HCT116 (cell line): ENCODE data around the gene PLEKHH2. TPM values are rescaled to one million over a fixed set of nuclear protein-coding genes. Genes with fewer than 3 reads are reported as not detected.

Experiments used
- ATAC-seq: fragments of 200-7000 bp; cut with Tn5 transposase; 2 replicates; pipeline ENCODE4 v1.9.1; 2020; ENCODE audit warnings: mild to moderate bottlenecking, moderate library complexity
- BruUV-seq: library from RNA; stranded (reverse); fragments of 400-500 nt; replicated peaks from 2 replicates; lab custom pipeline; 2021; lab: Mats Ljungman, UMichigan
- CTCF ChIA-PET: fragments of 300-600 bp; sonication (Branson Sonifier 250); formaldehyde crosslinking; loops from one replicate; lab custom pipeline; 2021; ENCODE audit warnings: antibody characterized with exemption; lab: Charles Lee
- POLR2A ChIA-PET: fragments of 300-600, 350-600 bp; sonication (Branson Sonifier 250); formaldehyde crosslinking; loops from one replicate; lab custom pipeline; 2021; ENCODE audit warnings: antibody characterized with exemption; lab: Charles Lee
- RAD21 ChIA-PET, 2 experiments: fragments of 300-600 bp; sonication (Branson Sonifier 250); formaldehyde crosslinking; loops; one replicate each; lab custom pipeline; 2023; ENCODE audit warnings: low total read pairs in 2 of 2; ENCODE audit not compliant: uncharacterized antibody in 2 of 2, unreplicated experiment in 2 of 2, low non-redundant PET in 1 of 2; lab: Charles Lee
- DNase-seq: peaks from one replicate; pipeline ENCODE4 v3.0.0-alpha.2; 2010; ENCODE audit warnings: low read depth, low spot score
- H2AFZ ChIP-seq: fragments of 200-600 bp; shearing (Covaris generic), sonication (generic); 2 replicates; pipeline ENCODE4 v1.6.1; 2017; ENCODE audit warnings: low read depth, mixed run types, mixed read lengths, antibody characterized with exemption, low read length; ENCODE audit not compliant: poor library complexity, severe bottlenecking
- H3K27ac ChIP-seq: 2 replicates; pipeline ENCODE4 v1.5.1; 2012; ENCODE audit warnings: low read depth, low read length
- H3K27me3 ChIP-seq: fragments of 200-600 bp; sonication (generic); 2 replicates; pipeline ENCODE4 v1.6.1; 2016; ENCODE audit warnings: mixed run types, low read length, mixed read lengths; ENCODE audit not compliant: insufficient read depth
- H3K36me3 ChIP-seq, 2 experiments: fragments of 200-500 bp in 1 of 2; fragments of 200-600 bp in 1 of 2; sonication (Bioruptor generic) in 1 of 2; sonication (generic) in 1 of 2; 2 replicates each; pipeline versions ENCODE4 v1.5.1 to v1.6.1; 2014 to 2016; ENCODE audit warnings: low read length in 2 of 2, inconsistent platforms in 1 of 2, mixed read lengths in 1 of 2, mixed run types in 1 of 2; ENCODE audit not compliant: insufficient read depth in 2 of 2, control insufficient read depth in 1 of 2
- H3K4me1 ChIP-seq, 2 experiments: fragments of 200-600 bp in 1 of 2; sonication (generic) in 1 of 2; 2 replicates each; pipeline versions ENCODE4 v1.5.1 to v1.6.1; 2012 to 2017; ENCODE audit warnings: low read length in 2 of 2, inconsistent platforms in 1 of 2, mild to moderate bottlenecking in 1 of 2, mixed read lengths in 1 of 2, mixed run types in 1 of 2, moderate library complexity in 1 of 2; ENCODE audit not compliant: insufficient read depth in 2 of 2, control insufficient read depth in 1 of 2
- H3K4me2 ChIP-seq: fragments of 200-600 bp; sonication (generic); 2 replicates; pipeline ENCODE4 v1.6.1; 2017; ENCODE audit warnings: mixed run types, low read length, mixed read lengths
- H3K4me3 ChIP-seq, 2 experiments: fragments of 200-600 bp in 1 of 2; sonication (generic) in 1 of 2; replicated peaks in 1 of 2; 2 replicates each; pipeline ENCODE4 v1.5.1; 2011 to 2016; ENCODE audit warnings: low read length in 2 of 2, control low read depth in 1 of 2, low read depth in 1 of 2, mild to moderate bottlenecking in 1 of 2, mixed read lengths in 1 of 2, mixed run types in 1 of 2
- H3K79me2 ChIP-seq: fragments of 200-600 bp; sonication (generic); 2 replicates; pipeline ENCODE4 v1.6.1; 2017; ENCODE audit warnings: mild to moderate bottlenecking, mixed run types, low read length, moderate library complexity, mixed read lengths; ENCODE audit not compliant: insufficient read depth
- H3K9ac ChIP-seq: fragments of 200-600 bp; sonication (generic); 2 replicates; pipeline ENCODE4 v1.6.1; 2016; ENCODE audit warnings: low read length, mixed read lengths
- H3K9me2 ChIP-seq: fragments of 200-600 bp; sonication (generic), shearing (Covaris generic); 2 replicates; pipeline ENCODE4 v1.6.1; 2017; ENCODE audit warnings: mixed run types, mild to moderate bottlenecking, moderate library complexity; ENCODE audit not compliant: insufficient read depth
- H3K9me3 ChIP-seq, 2 experiments: fragments of 200-500 bp in 1 of 2; fragments of 200-600 bp in 1 of 2; sonication (Bioruptor generic) in 1 of 2; sonication (generic) in 1 of 2; 2 replicates each; pipeline ENCODE4 v1.6.1; 2014 to 2017; ENCODE audit warnings: low read length in 2 of 2, mixed read lengths in 2 of 2, inconsistent platforms in 1 of 2, low read depth in 1 of 2, mild to moderate bottlenecking in 1 of 2, mixed run types in 1 of 2, moderate library complexity in 1 of 2; ENCODE audit not compliant: control insufficient read depth in 1 of 2, insufficient read depth in 1 of 2
- H4K20me1 ChIP-seq: fragments of 200-600 bp; sonication (generic), shearing (Covaris generic); 2 replicates; pipeline ENCODE4 v1.6.1; 2017; ENCODE audit warnings: mixed run types, mild to moderate bottlenecking, moderate library complexity; ENCODE audit not compliant: insufficient read depth
- ATF3 ChIP-seq: IDR thresholded peaks from 2 replicates; pipeline ENCODE4 v1.6.1; 2012
- CBX3 ChIP-seq: IDR thresholded peaks from 2 replicates; pipeline ENCODE4 v1.6.1; 2012; ENCODE audit warnings: low read depth
- CEBPB ChIP-seq: IDR thresholded peaks from 2 replicates; pipeline ENCODE4 v1.6.1; 2012; ENCODE audit warnings: low read depth
- EGR1 ChIP-seq: IDR thresholded peaks from 2 replicates; pipeline ENCODE4 v1.6.1; 2012; ENCODE audit warnings: low read depth
- ELF1 ChIP-seq: IDR thresholded peaks from 2 replicates; pipeline ENCODE4 v1.6.1; 2012; ENCODE audit warnings: low read depth, borderline replicate concordance
- EZH2 ChIP-seq: fragments of 200-600 bp; sonication (generic); IDR thresholded peaks from 2 replicates; pipeline ENCODE4 v1.6.1; 2017; ENCODE audit warnings: antibody characterized with exemption, mixed run types
- EZH2phosphoT487 ChIP-seq: fragments of 200-600 bp; IDR thresholded peaks from 2 replicates; pipeline ENCODE4 v1.6.1; 2018; ENCODE audit warnings: antibody characterized with exemption, borderline replicate concordance
- FOSL1 ChIP-seq: IDR thresholded peaks from 2 replicates; pipeline ENCODE4 v1.6.1; 2012; ENCODE audit warnings: low read depth
- JUND ChIP-seq: IDR thresholded peaks from 2 replicates; pipeline ENCODE4 v1.6.1; 2012
- MAX ChIP-seq: IDR thresholded peaks from 2 replicates; pipeline ENCODE4 v1.6.1; 2012
- POLR2A ChIP-seq: IDR thresholded peaks from 2 replicates; pipeline ENCODE4 v1.7.0; 2011; ENCODE audit warnings: borderline replicate concordance; ENCODE audit not compliant: insufficient read depth, insufficient read length; ENCODE audit errors: extremely low read depth
- POLR2AphosphoS5 ChIP-seq: IDR thresholded peaks from 2 replicates; pipeline ENCODE4 v1.6.1; 2011; ENCODE audit warnings: mild to moderate bottlenecking, low read depth, low read length, moderate library complexity
- RAD21 ChIP-seq: IDR thresholded peaks from 2 replicates; pipeline ENCODE4 v1.6.1; 2012; ENCODE audit warnings: low read depth, mild to moderate bottlenecking
- REST ChIP-seq: IDR thresholded peaks from 2 replicates; pipeline ENCODE4 v1.6.1; 2012; ENCODE audit warnings: low read depth
- SIN3A ChIP-seq: IDR thresholded peaks from 2 replicates; pipeline ENCODE4 v1.6.1; 2012; ENCODE audit warnings: low read depth
- SP1 ChIP-seq: IDR thresholded peaks from 2 replicates; pipeline ENCODE4 v1.6.1; 2012; ENCODE audit warnings: low read depth
- TCF7L2 ChIP-seq: IDR thresholded peaks from 2 replicates; pipeline ENCODE4 v1.7.0; 2011; ENCODE audit warnings: borderline replicate concordance, inconsistent platforms; ENCODE audit not compliant: insufficient read depth, insufficient read length; ENCODE audit errors: extremely low read depth
- YY1 ChIP-seq: IDR thresholded peaks from 2 replicates; pipeline ENCODE4 v1.6.1; 2011; ENCODE audit warnings: low read length, low read depth, moderate library complexity, mild to moderate bottlenecking; ENCODE audit not compliant: insufficient replicate concordance; ENCODE audit errors: extremely low read depth
- ZBTB33 ChIP-seq: IDR thresholded peaks from 2 replicates; pipeline ENCODE4 v1.6.1; 2011; ENCODE audit warnings: mild to moderate bottlenecking, low read length, moderate library complexity; ENCODE audit not compliant: insufficient replicate concordance; ENCODE audit errors: extremely low read depth
- ZFX ChIP-seq: fragments of 450-650 bp; IDR thresholded peaks from 2 replicates; pipeline ENCODE4 v1.6.1; 2017
- intact Hi-C: fragments of 100-400 bp; cut with micrococcal nuclease; formaldehyde crosslinking; loops from 2 replicates; pipeline ENCODE4 v1.10.0; 2022
- total RNA-seq: library from RNA; stranded (reverse); gene quantifications from one replicate; pipeline ENCODE4 v1.2.1, GENCODE V29; 2021; ENCODE audit not compliant: unreplicated experiment

The PLEKHH2 gene
- total RNA-seq, 1 experiment from 2014 or later, result 7.8 TPM

- intact Hi-C loops, result no loop called here
- Histone ChIP-seq H3K36me3 (no peaks in the 10 kb centered on the region), H2AFZ (no peak overlapping the region), H3K9me3 (no peaks in the 10 kb centered on the region), H3K4me2 (no peak overlapping the region), H4K20me1 (no peaks in the 10 kb centered on the region), H3K79me2 (no peaks in the 10 kb centered on the region), H3K27ac (no peak overlapping the region), H3K27me3 (no peaks in the 10 kb centered on the region), H3K4me3 (no peak overlapping the region), H3K4me1 (peaks cover 2 to 6% of the 10 kb centered on the region in 2 experiments; a peak in 1 of 4 replicates), H3K9me2 (no peaks in the 10 kb centered on the region; the same call in 1 of the 2 replicates), H3K9ac (no peak overlapping the region)
- ATAC-seq (no peak), DNase-seq (no peak)
- ChIA-PET RAD21 (no interaction called here), POLR2A (no interaction called here), CTCF (no interaction called here)
- no TSS peak for BruUV-seq
- TF ChIP-seq SP1 (no peak), EZH2phosphoT487 (no peak), POLR2A (no peak), RAD21 (no peak), SIN3A (no peak), ZBTB33 (no peak), CBX3 (no peak), REST (no peak), TCF7L2 (no peak), POLR2AphosphoS5 (no peak), ZFX (no peak), FOSL1 (no peak), EGR1 (no peak), ELF1 (no peak), JUND (no peak), MAX (no peak), EZH2 (no peak), ATF3 (no peak), YY1 (no peak), CEBPB (no peak)
Observed at GRCh38 chr2:43777306-43777926, 140.4 kb downstream of the PLEKHH2 start.
